ENCODE results near the gene TMC2. TPM values are rescaled to one million over a fixed set of nuclear protein-coding genes. Genes with fewer than 3 reads are reported as not detected.

The TMC2 gene
- total RNA-seq, 1 donor from 2014 or later = not detected

DNA sequence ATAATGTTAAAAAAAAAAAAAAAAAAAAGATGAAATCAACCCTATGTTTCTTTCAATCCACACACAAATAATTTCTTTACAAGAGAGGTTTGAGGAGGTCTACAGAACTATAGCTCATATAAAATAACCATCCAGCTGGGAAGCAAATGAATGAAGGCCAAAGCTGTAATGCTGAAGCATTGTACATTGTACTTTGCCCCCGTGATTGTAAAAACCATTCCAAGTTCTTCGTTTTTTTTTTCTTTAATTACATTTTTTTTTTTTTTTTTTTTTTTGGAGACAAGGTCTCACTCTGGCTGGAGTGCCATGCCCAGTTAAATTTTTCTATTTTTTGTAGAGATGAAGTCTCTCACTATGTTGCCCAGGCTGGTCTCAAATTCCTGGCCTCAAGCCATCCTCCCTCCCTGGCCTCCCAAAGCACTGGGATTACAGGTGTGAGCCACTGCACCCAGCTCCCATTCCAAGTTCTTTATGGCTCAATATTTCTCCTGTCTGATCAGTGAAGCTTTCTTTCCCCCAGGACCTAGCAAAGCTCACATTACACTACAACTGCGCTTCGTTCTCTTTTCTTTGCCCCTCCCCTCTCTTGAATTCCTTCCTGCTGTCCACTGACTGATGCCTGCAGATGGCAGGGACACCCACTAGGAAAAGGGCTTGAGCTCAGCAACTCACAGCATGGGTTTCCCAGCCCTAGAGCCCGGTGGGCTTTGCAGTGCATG, 63.1 kb downstream of the TMC2 start:
- TF ChIP-seq, protein P1, sequence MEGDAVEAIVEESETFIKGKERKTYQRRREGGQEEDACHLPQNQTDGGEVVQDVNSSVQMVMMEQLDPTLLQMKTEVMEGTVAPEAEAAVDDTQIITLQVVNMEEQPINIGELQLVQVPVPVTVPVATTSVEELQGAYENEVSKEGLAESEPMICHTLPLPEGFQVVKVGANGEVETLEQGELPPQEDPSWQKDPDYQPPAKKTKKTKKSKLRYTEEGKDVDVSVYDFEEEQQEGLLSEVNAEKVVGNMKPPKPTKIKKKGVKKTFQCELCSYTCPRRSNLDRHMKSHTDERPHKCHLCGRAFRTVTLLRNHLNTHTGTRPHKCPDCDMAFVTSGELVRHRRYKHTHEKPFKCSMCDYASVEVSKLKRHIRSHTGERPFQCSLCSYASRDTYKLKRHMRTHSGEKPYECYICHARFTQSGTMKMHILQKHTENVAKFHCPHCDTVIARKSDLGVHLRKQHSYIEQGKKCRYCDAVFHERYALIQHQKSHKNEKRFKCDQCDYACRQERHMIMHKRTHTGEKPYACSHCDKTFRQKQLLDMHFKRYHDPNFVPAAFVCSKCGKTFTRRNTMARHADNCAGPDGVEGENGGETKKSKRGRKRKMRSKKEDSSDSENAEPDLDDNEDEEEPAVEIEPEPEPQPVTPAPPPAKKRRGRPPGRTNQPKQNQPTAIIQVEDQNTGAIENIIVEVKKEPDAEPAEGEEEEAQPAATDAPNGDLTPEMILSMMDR (IDR thresholded peaks at IDR 0.05; ENCODE audit: insufficient read depth, low read length, severe bottlenecking) = no peak
- Histone ChIP-seq H3K4me3 (ENCODE audit: low read depth, low read length) (no peak overlapping the region), H3K36me3 (ENCODE audit: control insufficient read depth, insufficient read depth, low read length) (no peaks in the 10 kb centered on the region), H3K27me3 (ENCODE audit: control insufficient read depth, insufficient read depth, low read length) (no peaks in the 10 kb centered on the region)
- no peak for DNase-seq (ENCODE audit: low read depth)
- no peak for FAIRE-seq

DNA sequence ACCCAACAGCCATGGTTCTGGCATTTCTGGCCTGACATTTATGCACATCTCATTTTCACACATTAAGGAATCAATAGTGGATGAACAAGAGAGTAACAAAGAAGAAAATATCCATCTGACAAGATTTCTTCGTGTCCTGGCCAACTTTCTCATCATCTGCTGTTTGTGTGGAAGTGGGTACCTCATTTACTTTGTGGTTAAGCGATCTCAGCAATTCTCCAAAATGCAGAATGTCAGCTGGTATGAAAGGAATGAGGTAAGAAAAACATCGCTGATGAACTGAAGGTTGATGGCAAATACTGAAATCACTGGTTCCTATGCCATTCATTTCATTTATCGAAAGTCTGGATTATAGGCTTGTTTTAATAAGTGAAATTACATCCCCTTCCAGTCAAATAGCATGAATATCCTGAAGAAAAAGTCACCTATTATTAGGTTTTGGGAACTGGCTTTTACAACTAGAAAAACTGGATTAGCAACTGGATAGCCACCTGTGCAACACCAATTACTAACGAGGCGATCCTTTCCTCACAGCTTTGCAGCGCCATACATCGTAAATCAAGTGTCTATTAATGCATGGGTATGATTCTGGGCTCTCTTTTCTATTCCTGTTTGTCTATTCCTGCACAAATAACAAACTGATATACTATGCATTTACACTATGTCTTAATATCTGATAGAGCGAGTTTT, 65.8 kb downstream of the TMC2 start:
- H3K36me3 ChIP-seq (ENCODE audit: control insufficient read depth, insufficient read depth, low read length) = no peaks in the 10 kb centered on the region
- DNase-seq (ENCODE audit: low read depth) (peak; percentile 9), FAIRE-seq (no peak)
- H3K27me3 ChIP-seq (ENCODE audit: control insufficient read depth, insufficient read depth, low read length) = no peaks in the 10 kb centered on the region
- TF ChIP-seq, protein P1 (IDR thresholded peaks at IDR 0.05; ENCODE audit: insufficient read depth, low read length, severe bottlenecking) = no peak
- no peak overlapping the region for H3K4me3 ChIP-seq (ENCODE audit: low read depth, low read length)

DNA sequence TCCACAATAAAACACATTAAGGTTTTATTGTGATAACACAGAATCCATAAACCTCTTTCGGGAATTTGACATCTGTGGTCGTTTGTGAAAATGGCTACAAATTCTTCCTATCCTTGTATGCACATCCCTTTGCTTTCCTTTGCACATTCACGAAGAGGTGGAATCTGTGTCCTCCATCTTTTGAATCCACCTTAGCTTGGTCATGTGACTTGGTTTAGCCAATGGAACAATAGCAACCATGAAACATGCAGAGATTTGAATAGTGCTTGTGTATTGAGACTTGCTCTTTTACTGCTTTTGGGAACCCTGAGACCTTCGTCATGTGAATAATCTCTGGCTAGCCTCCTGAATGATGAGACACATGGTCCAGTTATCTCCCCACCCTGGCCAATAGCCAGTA, 66.4 kb downstream of the TMC2 start:
- no peak for DNase-seq (ENCODE audit: low read depth)
- Histone ChIP-seq H3K4me3 (ENCODE audit: low read depth, low read length) (no peak overlapping the region), H3K36me3 (ENCODE audit: control insufficient read depth, insufficient read depth, low read length) (no peaks in the 10 kb centered on the region), H3K27me3 (ENCODE audit: control insufficient read depth, insufficient read depth, low read length) (no peaks in the 10 kb centered on the region)
- TF ChIP-seq, protein P1 (IDR thresholded peaks at IDR 0.05; ENCODE audit: insufficient read depth, low read length, severe bottlenecking) = no peak
- peak; percentile 84 for FAIRE-seq

DNA sequence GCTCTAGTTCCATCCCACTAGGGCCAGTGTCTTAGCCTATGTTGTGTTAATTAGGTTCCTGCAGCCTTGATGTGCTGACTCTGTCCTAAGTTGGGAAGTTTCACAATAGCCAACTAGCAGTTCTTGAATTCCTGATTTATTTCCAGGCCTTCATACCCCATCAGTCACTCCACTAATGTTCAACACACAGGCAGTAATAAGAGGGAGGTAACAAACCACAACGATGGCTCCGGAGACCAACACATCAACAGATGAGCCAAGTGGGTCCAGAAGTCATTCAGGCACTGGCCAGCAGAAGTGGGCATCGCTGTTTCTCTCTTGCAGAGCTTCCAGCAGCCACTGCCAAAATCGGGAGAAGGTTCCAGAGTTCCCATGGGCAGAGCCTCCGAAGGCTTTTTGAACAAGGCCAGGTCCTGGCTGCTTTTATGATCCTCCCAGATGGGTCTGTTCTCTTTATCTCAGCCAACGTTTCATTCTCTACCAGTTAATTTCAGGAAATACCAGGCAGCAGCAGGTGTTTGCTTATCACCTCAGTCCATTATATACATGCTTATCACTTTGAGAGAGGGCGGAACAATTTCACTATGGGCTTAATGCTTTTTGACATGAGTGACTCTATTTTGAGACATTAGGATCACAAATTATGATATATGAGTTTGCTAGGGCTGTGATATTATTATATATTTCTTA, 67.6 kb downstream of the TMC2 start:
- H3K36me3 ChIP-seq (ENCODE audit: control insufficient read depth, insufficient read depth, low read length) = no peaks in the 10 kb centered on the region
- H3K27me3 ChIP-seq (ENCODE audit: control insufficient read depth, insufficient read depth, low read length) = no peaks in the 10 kb centered on the region
- H3K4me3 ChIP-seq (ENCODE audit: low read depth, low read length) = no peak overlapping the region
- TF ChIP-seq, protein P1 (IDR thresholded peaks at IDR 0.05; ENCODE audit: insufficient read depth, low read length, severe bottlenecking) = no peak
- DNase-seq (ENCODE audit: low read depth) (no peak), FAIRE-seq (peak; percentile 72)

DNA sequence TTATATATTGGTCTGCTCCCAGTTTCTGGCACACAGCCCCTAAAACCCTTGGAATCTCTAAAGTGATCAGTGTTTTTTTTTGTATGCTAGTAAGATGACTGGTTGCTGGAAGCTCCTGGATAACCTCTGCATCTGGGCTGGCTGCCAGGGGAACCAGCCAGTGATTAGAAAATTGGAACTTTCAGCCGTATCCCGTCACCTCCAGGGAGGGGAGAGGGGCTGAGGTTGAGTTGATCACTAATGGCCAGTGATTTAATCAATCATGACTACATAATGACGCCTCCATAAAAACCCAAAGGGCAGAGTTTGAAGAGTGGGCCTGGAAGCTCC, 68.1 kb downstream of the TMC2 start:
- TF ChIP-seq, protein P1 (IDR thresholded peaks at IDR 0.05; ENCODE audit: insufficient read depth, low read length, severe bottlenecking) = no peak
- DNase-seq (ENCODE audit: low read depth) = no peak
- Histone ChIP-seq H3K4me3 (ENCODE audit: low read depth, low read length) (no peak overlapping the region), H3K36me3 (ENCODE audit: control insufficient read depth, insufficient read depth, low read length) (no peaks in the 10 kb centered on the region), H3K27me3 (ENCODE audit: control insufficient read depth, insufficient read depth, low read length) (no peaks in the 10 kb centered on the region)
- FAIRE-seq = no peak

Measured in bronchial epithelial cell (primary cell).